AG08395 (cell line): ENCODE data around the gene AUNIP.
A peak's percentile ranks its signal among the peaks of the same experiment; 100 is the strongest.

Experiments
- DNase-seq: peaks from one replicate; pipeline ENCODE4 v3.0.0; 2012; ENCODE audit warnings: mixed read lengths, low spot score

Gene AUNIP

DNA sequence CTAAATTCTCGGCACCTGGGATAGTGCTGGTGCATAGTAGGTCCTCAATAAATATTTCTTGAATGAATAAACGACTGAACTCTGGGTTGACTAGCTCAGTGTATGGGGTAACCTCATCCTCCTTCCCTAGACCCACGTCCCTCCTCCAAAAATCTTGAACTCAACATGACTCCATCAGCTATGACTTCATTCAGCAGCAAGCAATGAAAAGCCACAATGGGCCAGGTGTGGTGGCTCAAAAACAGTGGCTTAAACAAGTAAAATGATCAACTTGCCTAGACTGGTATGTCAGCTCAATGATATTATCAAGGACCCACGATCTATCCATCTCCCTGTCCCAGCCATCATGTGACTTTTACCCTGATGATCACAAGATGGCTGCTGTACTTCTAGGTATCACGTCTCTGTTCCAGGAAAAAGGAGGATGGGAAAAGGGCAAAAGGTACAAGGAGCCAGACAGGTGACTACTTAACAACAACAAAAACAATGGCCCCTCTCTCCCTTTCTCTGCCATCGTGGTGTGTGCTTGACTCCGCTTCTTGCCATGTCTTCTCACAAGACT, 29.2 kb upstream of the AUNIP start:
- no peak for DNase-seq

DNA sequence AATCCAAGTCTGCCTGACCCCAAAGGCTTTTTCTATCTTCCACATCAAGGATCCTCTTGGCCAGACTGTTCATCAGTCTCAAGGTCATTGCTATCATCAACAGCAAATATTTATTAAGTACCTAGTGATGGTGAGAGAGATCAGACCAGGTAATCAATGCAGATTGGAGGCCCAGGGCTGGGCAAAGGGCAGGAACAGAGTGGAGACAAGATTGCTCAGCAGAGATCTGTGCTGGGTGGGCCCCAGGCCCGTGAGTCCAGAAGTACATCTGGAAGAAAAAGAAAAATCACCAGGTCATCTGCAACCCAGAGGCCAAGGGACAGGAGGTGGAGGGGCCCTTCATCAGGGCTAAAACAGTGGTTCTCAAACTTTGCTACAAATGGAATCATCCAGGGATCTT, 26.3 kb upstream of the AUNIP start:
- DNase-seq: no peak

DNA sequence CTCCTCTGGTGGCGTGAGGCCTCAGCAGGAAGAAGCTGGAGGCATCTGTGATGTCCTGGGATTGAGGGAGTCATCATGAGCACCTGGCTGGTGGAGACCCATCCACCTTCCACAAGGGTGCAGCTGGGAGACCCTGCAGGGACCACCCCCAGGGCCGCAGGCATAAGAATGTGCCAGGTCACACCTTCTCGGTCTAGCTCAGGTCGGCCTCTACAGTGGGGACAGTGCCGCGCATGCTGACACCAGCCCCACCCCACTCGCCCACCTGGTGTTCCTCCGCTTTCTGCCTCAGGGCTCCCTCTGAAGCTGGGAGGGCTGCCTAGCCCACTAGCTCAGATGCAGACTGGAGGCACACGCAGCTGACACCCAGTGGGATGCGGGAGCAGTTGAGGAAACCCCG, 22.0 kb upstream of the AUNIP start:
- no peak for DNase-seq

DNA sequence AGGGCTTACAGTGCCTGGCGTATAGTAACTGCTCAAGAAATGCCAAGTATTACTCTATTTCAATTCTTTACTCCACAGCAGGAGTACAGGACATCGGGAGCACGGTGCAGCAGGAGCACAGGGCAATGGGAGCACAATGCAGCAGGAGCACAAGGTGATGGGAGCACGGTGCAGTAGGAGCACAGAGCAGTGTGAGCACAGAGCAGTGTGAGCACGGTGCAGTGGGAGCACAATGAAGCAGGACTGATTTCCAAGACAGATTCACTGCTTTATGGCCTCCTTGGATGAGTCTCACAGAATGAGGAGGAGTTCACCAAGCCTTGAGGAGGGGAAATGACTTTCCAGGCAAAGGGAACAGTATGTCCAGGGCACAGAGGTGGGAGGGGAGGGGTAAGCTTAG, 21.3 kb upstream of the AUNIP start:
- no peak for DNase-seq

DNA sequence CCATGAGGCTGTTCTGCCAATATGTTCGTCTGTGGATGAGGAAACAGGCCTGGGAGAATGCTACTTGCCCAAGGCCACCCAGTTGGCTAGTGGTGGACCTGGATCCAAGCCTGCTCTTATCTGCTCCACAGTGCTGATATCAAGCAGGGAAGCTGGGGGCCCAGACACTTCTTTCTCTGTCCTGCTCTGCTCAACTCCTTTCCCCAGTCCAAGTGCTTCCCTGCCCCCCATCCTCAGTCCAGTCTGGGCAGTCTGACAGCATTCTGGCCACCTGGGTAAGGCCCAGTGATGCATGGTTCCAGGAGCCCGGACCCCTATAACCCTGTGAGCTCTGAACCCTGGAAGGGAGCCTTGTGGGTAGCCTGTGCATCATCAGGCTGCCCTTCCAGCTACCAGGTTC, 20.4 kb upstream of the AUNIP start:
- DNase-seq: no peak

DNA sequence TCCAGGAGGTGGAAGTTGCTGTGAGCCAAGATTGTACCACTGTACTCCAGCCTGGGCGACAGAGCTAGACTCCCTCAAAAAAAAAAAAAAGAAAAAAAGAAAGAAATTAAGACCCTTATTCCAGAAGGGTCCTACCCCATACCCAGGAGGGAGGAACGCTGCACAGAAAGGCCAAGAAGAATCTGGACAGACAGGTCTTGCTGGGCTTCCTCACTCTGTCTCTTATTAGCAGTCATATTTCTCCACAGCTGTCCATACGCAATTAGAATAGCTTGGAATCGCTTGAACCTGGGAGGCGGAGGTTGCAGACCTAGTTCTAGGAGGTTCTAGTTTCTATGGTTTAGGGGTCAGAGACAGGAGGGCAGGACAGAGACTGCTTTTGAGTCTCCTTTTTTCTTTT, 19.4 kb upstream of the AUNIP start:
- DNase-seq: no peak

DNA sequence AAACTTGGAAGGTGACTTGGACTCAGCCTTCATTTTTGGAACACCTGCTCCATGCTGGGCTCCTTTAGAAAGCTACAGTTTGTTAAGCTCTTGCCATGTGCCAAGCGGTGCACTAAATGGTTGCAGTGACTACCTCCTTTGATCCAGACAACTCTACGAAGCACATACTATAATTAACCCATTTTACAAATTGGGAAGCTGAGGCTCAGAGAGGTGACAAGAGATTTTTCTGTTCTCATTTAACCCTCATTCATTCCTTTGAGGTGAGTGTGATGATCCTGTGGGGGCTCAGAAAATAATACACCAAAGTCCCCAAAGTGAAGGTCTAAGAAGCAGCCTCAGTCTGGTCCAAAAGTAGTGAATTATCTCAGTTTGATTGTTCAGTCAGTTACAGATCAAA, 17.9 kb upstream of the AUNIP start:
- DNase-seq: no peak

DNA sequence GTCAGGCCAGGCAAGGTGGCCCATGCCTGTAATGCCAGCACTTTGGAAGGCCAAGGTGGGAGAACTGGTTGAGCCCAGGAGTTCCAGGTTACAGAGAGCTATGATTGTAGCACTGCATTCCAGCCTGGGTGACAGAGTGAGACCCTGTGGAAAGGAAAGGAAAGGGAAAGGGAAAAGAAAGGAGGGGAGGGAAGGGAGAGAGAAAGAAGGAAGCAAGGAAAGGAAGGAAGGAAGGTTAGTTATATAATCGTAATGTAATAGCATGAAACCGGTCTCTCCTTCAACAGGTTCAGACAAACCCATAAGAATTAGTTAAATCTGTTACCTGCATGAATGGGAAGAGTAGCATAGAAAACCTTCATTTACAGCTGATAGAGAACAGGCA, 17.4 kb upstream of the AUNIP start:
- no peak for DNase-seq

DNA sequence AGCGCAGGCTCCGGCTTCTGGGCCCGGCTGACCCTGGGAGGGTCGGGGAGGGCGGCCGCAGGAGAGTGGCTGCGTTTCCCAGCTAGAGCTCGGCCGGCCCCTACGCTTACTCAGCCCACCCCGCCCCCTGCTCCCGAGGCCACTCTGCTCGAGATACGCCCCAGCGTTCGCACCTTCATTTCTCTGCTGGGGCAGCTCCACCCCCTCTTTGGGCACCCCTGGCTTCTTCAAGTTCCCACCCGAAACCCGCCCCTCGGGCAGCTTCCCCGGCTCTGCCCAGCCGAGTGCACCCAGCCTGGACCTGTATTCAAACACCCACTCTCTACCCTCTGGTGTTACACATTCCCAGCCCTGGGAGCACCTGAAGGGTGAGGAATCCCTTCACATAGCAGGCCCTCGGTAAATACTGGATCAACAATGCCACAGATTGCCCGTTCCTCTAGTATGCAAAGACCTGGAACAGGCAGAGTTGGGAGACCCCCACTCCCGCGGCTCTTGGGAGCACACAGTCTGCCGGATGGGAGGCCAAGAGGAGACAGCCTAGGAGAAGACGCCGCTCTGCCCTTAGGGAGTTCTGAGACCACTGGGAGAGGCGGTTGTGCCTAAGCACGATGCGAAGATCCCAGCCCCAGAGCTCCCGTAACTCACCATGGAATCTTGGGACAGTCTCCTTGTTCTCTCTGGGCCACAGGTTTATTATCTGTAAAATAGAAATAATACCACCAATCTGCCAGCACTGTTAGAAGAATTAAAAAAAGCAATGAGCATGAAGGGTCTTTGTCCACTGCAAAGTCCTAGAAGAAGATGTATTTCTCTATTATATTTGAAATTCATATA, 16.8 kb upstream of the AUNIP start:
- no peak for DNase-seq

DNA sequence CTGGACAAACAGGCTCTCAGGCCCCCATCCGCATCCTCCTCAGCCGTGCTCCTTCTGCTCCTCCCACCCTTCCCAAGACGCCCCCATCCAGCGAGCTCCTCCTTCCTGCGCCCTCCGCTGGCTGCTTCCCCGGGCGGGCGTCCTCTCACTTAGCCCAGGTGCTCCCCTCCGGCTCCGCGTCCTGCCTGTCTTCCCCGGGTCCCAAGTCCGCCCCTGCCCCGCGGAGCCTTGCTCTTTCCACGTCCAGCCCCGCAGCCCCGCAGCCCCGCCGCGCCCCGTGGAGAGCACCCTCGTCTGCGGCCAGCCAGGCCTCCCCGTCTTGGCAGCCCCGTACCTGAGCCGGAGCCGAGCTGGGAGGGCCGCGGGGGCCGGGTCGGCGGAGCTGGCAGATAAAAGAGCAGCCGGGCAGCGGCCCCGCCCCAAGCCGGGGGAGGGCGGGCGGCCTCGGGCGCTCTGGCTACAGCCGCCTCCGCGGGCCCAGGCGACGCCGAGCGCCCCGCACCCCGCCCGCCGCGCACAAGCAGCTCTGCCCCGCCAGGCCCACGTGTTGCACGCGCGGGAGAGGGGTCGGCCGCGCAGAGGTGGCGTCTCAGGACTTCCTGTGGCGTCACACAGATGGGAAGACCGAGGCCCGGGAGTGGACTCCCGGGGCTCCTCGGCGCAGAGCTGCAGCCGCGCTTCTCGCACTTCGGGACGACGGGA, 16.0 kb upstream of the AUNIP start, which contains the start of gene PAQR7:
Gene PAQR7, minus strand, starts transcription at position 555 of the 702 bp plus-strand sequence. CDS start 11,869 bp downstream, outside the sequence.
- peak; percentile 77 for DNase-seq

DNA sequence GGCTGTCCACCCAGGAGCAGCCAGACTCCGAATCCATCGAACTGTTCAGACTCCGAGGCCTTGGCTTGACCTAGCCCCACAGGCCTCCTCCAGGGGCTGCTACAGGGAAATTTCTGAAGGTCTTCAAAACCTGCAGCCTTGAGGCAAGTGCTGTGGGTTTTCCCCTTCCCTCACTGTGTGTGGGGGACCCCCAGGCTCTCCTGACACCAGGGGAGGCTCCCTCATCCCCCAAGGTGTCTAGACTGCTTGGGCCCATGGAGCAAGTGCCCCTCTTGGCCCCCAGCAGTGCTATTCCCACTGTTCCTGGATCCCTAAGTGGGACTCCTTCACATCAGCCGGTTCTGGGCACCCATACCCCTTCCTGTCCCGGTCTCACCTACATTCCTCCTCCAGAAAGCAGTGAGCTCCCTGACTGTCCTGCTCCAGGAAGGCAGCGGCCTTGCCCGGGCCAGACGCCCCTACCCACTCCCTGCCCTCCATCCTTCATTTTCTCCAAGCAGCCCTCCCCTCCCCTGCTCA, 15.4 kb upstream of the AUNIP start:
- DNase-seq: no peak

DNA sequence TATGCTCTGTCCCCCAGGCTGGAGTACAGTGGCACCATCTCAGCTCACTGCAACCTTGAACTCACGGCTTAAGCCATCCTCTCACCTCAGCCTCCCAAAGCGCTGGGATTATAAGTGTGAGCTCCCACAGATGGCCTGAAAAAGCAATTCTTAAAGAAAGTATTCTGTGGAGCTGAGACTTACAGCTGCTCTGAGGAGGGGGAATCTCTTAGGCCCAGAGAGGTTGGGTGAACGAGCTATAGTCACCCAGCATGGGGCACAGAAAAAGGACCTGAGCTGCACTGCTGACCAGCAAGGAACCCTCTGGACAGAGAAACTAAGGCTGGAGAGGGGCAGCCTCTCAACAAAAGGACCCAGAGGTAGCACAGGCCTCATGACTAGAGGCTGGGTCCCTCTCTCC, 15.0 kb upstream of the AUNIP start:
- no peak for DNase-seq

DNA sequence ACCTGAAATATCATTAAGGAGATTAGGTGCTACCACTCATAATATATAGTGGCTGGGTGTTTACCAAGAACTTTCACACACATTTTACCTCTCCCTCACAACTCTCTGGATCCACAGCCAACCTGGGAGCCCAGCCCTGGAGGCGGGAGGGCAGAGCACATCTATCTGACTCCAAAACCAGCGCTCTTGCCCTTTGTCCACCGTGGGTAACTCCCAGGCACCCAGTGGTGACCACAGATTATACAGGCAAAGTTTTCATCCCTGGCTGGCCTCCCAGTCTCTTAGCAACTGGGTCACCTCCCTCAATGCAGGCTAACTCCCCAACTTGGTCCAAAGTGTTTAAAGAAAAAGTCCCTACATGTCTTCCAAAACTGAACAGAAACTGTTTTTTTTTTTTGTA, 13.9 kb upstream of the AUNIP start:
- no peak for DNase-seq

DNA sequence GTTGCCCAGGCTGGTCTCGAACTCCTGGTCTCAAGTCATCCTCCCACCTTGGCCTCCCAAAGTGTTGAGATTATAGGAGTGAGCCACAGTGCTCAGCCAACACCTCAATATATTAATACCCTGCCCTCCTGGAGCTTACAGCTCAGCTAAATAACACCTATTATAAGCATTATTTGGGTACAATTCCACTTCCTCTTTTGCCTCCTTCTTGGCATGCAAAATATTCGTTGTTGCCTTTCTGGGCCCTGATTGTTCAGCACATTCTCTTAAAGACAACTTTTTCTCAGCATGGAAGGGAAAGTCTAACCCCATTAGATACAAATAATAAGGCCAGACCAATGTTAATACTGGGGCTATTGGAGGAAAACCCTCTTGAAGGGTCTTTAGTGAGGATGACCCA, 13.5 kb upstream of the AUNIP start:
- DNase-seq: no peak

DNA sequence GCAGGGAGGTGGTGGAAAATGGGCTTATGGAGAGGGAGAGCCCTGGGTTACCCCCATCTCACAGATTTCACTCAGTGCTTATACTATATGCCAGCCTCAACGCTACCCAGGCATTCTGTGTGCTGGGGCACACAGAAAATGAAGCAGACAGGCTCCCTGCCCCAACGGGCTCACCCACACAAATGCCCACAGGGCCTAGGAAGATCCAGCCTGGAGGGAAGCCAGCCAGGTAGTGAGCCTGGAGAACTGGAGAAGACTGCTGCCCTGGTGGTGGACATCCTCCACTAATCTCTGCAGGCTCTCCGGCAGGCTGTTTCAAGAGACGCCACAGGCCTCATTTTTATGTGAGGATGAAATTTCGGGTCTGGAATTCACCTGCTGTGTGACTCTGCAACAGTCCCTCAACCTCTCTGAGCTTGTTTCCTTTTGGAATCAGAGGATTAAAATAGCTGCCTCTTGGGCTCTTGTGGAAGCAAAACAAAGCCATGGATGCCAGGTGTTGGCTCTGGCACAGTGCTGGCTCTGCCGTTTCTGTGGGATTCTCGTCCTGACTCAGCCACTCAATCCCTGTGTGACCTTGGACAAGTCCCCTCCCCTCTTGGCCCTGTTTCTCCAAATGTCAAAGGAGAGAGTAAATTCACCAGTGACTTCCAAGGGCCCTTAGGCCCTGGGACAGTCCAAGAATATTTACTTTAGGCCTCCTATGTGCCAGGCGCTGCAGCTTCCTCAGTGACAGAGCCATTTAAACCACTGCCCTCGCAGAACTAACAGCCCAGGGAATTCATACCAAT, 12.6 kb upstream of the AUNIP start:
- no peak for DNase-seq

DNA sequence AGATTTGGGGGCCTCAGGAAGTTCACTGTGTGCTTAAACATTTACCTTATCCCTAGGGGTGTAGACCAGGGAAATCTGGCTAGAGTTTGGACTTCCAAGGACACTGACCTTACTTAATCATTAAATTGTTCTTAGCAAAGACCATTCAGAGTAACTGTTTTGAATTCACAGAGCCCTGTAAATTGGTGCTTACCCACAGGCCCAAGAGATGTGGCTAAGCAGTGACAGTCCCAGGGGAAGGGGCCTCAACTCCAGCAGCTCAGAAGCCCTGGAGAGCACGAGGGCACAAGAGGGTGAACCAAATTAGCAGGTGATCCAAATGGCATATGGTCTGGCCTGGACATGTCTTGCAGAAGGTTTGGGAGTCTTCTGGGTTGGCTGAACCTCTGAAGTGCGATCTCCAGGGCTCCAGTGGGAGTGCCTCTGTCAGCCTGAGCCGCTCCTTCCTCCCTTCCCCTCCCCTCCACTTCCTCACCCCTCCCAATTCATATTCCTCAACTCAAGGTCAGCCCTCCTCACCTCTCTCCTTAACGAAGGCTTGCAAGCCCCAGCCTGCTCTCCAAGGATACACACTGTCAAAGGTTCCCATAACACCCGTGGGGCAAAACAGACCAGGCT, 11.9 kb upstream of the AUNIP start:
- no peak for DNase-seq

DNA sequence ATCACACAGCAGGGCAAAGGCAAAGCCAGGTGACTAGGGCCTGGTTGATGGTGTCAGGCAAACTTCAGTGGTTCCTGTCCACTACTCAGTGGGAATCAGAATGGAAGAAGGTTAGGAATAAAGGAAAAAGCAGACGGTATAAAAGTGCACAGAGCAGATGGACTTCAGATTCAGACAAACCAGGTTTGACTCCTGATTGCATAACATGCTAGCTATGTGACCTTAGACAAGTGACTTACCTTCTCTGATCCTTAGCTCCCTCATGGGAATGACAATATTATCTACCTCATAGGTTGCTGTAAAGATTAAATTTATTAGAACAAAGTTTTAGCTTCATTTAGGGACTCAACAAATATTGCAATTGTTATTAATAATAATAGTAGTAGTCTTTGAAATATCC, 11.4 kb upstream of the AUNIP start:
- no peak for DNase-seq

DNA sequence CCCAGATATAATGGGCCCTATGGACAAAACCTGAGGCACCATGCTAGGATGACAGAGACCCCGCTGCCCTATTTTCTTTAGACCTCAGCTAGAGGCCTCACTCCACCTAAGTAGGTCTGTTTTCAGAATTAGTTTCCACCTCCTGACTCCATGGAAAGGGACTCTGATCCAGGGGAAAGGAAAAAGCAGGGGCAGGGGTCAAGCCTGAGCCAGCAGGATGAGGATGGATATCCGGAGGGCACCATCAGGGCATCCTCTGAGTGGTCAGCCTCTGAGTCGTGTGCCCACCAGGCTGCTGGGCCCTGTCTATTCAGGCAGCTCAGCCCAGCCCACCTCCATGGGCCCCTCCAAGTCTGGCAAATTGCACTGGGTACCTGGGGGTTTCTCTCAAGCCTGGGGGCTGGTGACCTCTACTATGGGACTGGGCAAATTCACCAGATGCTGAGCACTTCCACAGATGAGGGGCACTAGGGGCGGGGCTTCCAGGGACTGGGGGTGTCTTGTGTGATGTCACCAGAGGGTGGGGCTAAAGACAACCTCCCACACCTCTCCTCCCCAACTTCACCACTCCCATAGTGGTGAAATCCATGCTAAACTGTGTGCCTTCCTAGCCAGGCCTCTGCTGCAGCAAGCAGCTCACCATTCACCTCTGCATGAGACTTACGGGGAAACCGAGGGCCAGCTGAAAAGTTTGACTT, 10.8 kb upstream of the AUNIP start:
- DNase-seq: no peak

DNA sequence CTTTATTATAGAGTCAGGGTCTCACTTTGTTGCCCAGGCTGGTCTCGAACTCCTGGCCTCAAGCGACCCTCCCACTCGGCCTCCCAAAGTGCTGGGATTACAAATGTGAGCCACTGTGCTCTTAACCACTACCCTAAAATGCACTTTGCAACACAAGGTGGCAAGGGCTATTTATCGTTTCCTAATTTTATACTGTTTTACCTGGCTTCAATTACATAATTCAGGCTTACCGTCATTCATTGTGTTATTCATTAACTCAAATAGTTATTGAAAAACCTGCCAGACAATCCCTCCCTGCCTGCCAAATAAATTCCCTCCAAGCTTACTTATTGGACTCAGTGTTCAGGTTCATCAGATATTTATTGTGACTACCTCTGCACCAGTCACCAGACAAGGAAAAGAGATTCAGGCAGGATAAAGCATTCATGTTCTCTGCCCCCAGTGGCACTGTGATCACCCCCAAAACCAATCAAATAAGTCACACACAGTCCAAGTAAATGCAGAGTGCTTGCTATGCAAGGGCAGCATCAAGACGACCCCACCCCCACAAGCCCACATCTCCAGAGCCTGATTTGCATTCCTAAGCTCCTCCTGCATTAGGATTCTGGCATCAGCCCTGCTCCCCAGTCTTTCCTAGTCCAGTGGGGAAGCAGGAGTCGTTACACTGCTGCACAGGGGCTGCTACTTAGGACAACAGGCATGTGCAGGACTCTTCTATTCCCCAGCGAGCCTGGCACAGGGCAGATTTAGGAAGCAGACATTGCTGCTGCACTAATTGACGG, 8.1 kb upstream of the AUNIP start:
- no peak for DNase-seq

DNA sequence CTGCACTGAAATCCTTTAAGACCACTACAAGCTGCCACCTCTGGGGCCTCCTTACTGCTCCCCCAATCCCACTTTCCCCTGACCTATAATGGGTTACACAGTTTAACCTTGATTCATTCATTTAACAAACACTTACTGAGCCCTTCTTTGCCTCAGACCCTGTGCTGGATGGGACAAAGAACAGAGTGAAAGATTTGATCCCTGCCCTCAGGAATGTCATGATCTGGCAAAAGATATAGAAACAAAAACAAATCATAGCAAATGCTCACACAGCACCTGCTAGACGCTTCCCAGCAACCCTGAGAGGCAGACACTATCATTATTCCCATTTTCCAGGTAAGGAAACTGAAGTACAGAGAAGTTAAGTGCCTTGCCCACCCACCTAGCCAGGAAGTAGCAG, 7.0 kb upstream of the AUNIP start:
- no peak for DNase-seq
